Measurements from ENCODE around the gene PTPRT. TPM values are rescaled to one million over a fixed set of nuclear protein-coding genes. Genes with fewer than 3 reads are reported as not detected.

Gene PTPRT
- total RNA-seq, 4 donors from 2014 or later: 0.67 to 2.5 (median 1.0) TPM

- TF ChIP-seq CTCF (IDR thresholded peaks at IDR 0.05) (no peak), POLR2A (IDR thresholded peaks at IDR 0.05) (no peak)
- Histone ChIP-seq H3K36me3 (no peaks in the 10 kb centered on the region), H3K9me3 (no peaks in the 10 kb centered on the region), H3K27ac (no peak overlapping the region), H3K4me1 (no peaks in the 10 kb centered on the region), H3K4me3 (no peak overlapping the region), H3K27me3 (no peaks in the 10 kb centered on the region)
- no peak for DNase-seq
Observed at GRCh38 chr20:42613076-42613475, 576.6 kb downstream of the PTPRT start.

DNA sequence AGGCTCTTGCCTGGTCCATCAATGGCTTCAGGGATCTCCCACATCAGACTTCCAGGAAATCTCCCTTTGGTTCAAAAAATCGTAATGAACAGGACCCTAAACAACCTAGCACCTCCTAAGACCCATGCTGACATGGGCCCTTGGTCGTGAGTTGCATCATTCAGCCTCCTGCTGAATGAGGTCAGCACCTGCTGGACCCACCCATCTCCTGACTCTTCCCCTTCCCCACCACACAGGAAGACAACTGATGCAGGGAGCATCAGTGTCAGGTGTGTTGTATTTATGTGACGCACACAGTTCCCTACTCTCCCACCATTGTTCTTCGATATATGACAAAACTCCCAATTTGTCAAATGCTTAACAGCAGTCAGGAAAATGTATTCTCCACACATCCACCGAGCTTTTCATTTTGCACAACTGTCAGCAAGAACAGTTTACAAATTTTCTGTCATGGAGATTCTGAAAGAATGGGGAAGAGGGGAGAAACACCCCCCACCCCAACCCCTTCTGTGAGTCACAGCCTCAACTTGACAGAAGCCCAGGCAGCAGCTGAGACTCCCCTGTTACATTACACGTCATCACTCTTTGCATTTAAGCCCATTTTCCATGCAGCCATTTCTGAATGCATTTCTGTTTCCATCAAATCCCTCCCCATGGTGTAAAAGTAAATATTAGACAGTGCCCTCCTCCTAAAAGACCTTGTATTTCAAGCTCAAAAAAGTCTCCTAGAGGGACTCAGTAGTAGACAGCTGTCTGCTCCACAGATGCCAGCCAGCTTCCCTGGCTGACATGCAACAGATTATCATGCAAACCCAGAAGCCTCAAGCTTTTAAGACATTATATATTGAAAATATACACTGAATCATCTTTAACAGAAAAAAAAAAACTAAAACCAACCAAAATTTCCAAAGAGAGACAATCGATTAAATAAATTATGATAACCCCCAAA lies 577.5 kb downstream of the PTPRT start:
- Histone ChIP-seq H3K27me3 (no peaks in the 10 kb centered on the region), H3K36me3 (no peaks in the 10 kb centered on the region), H3K27ac (no peak overlapping the region), H3K4me3 (peak overlapping the region in 1 of 4 donors; percentile 2), H3K4me1 (no peaks in the 10 kb centered on the region), H3K9me3 (no peaks in the 10 kb centered on the region)
- TF ChIP-seq CTCF (IDR thresholded peaks at IDR 0.05) (no peak), POLR2A (IDR thresholded peaks at IDR 0.05) (no peak)
- DNase-seq: no peak

- Histone ChIP-seq H3K4me3 (peak overlapping the region in 1 of 4 donors; percentile 2), H3K27ac (no peak overlapping the region), H3K36me3 (no peaks in the 10 kb centered on the region), H3K9me3 (no peaks in the 10 kb centered on the region), H3K4me1 (no peaks in the 10 kb centered on the region), H3K27me3 (no peaks in the 10 kb centered on the region)
- no peak for DNase-seq
- TF ChIP-seq CTCF (IDR thresholded peaks at IDR 0.05) (no peak), POLR2A (IDR thresholded peaks at IDR 0.05) (no peak)
Observed at GRCh38 chr20:42611423-42611822, 578.3 kb downstream of the PTPRT start.

DNA sequence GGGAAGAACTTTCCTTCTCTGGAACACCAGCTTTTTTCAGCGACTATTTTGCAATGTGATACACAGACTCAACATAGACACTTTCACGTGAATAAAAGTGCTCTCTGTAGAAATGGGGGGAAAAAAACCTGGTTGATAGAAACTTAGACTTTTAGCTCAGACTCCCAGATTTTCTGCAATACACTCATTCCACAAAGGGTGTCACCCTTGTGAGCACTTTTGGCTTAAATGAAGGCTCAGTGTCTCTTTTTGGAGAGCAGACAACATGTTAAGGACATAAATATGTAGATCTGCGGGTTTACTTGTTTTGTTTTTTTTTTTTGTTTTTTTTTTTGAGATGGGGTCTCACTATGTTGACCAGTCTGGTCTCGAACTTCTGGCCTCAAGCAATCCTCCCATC lies 579.6 kb downstream of the PTPRT start:
- H3K9me3 ChIP-seq: no peaks in the 10 kb centered on the region
- no peaks in the 10 kb centered on the region for H3K4me1 ChIP-seq
- H3K36me3 ChIP-seq: no peaks in the 10 kb centered on the region
- H3K27ac ChIP-seq: no peak overlapping the region
- no peak overlapping the region for H3K4me3 ChIP-seq
- no peak for TF ChIP-seq POLR2A (IDR thresholded peaks at IDR 0.05)
- no peak for TF ChIP-seq CTCF (IDR thresholded peaks at IDR 0.05)
- no peaks in the 10 kb centered on the region for H3K27me3 ChIP-seq
- no peak for DNase-seq

DNA sequence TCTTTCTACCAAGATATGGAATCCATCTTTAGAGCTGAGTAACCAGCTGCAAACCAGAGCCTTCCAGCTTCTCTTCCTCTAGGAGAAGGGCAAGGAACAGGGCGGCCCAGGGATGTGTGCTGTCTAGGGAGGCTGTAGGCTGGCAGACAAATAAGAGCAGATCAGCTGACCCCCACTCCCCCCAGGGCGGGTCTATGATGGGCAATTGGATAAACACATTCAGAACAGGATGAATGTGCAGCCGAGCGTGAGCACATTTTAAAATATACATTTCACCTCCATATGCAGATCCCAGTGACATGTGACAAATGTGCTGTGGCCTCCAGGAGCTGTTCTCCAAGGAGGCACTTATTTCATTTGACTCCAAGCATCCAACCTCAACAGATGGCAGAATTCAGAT lies 580.1 kb downstream of the PTPRT start:
- no peak for DNase-seq
- Histone ChIP-seq H3K9me3 (no peaks in the 10 kb centered on the region), H3K36me3 (no peaks in the 10 kb centered on the region), H3K4me3 (no peak overlapping the region), H3K27ac (no peak overlapping the region), H3K4me1 (no peaks in the 10 kb centered on the region), H3K27me3 (no peaks in the 10 kb centered on the region)
- no peak for TF ChIP-seq CTCF (IDR thresholded peaks at IDR 0.05)
- no peak for TF ChIP-seq POLR2A (IDR thresholded peaks at IDR 0.05)

Data from Peyer's patch (tissue), 4 donors.